GM23338 (cell line): ENCODE data around the gene FHL2. TPM values are rescaled to one million over a fixed set of nuclear protein-coding genes. Genes with fewer than 3 reads are reported as not detected.

Source experiments
- ATAC-seq: fragments of 200-7000 bp; cut with Tn5 transposase; 3 replicates; pipeline ENCODE4 v1.9.1; 2020
- DNase-seq: peaks from one replicate; pipeline ENCODE4 v3.0.0-alpha.2; 2015; ENCODE audit warnings: low spot score
- H2AFZ ChIP-seq: fragments of 200-600 bp; sonication (generic); 2 replicates; pipeline ENCODE4 v1.8.0; 2016; ENCODE audit warnings: antibody characterized with exemption, mild to moderate bottlenecking, moderate library complexity
- H3F3A ChIP-seq: fragments of 200-600 bp; sonication (generic); replicated peaks from 2 replicates; pipeline ENCODE4 v1.8.0; 2017; ENCODE audit warnings: antibody characterized with exemption, mixed run types, low read depth
- H3K27ac ChIP-seq: fragments of 200-600 bp; sonication (generic); 2 replicates; pipeline ENCODE4 v1.6.1; 2016; ENCODE audit warnings: low read depth
- H3K27me3 ChIP-seq: fragments of 200-600 bp; sonication (generic); 2 replicates; pipeline ENCODE4 v1.8.0; 2016; ENCODE audit warnings: mild to moderate bottlenecking, mixed run types, moderate library complexity; ENCODE audit not compliant: insufficient read depth
- H3K36me3 ChIP-seq: fragments of 200-600 bp; sonication (generic); 2 replicates; pipeline ENCODE4 v1.8.0; 2016; ENCODE audit warnings: mild to moderate bottlenecking; ENCODE audit not compliant: insufficient read depth
- H3K4me1 ChIP-seq: fragments of 200-600 bp; sonication (generic); 2 replicates; pipeline ENCODE4 v1.8.0; 2016; ENCODE audit warnings: mild to moderate bottlenecking, moderate library complexity; ENCODE audit not compliant: insufficient read depth
- H3K4me2 ChIP-seq: fragments of 200-600 bp; sonication (generic); 2 replicates; pipeline ENCODE4 v1.7.1; 2017; ENCODE audit warnings: mixed run types
- H3K4me3 ChIP-seq: fragments of 200-600 bp; sonication (generic); 2 replicates; pipeline ENCODE4 v1.6.1; 2016; ENCODE audit warnings: mixed run types
- H3K79me2 ChIP-seq: fragments of 200-600 bp; sonication (generic); replicated peaks from 2 replicates; pipeline ENCODE4 v1.8.0; 2017; ENCODE audit warnings: mild to moderate bottlenecking; ENCODE audit not compliant: insufficient read depth
- H3K9me2 ChIP-seq: fragments of 200-600 bp; sonication (generic); 2 replicates; pipeline ENCODE4 v1.8.0; 2017; ENCODE audit not compliant: insufficient read depth
- H4K20me1 ChIP-seq: fragments of 200-600 bp; sonication (generic); replicated peaks from 2 replicates; pipeline ENCODE4 v1.8.0; 2017; ENCODE audit warnings: mild to moderate bottlenecking; ENCODE audit not compliant: insufficient read depth
- H3K27ac Mint-ChIP-seq: 2 replicates; pipeline ENCODE4 v1.8.0; 2020; ENCODE audit warnings: inconsistent platforms, mild to moderate bottlenecking, moderate library complexity, mixed read lengths
- H3K27me3 Mint-ChIP-seq: 3 replicates; pipeline ENCODE4 v1.8.0; 2022; ENCODE audit warnings: low read depth, mild to moderate bottlenecking, moderate library complexity, mixed read lengths, inconsistent platforms; ENCODE audit not compliant: insufficient read depth, poor library complexity
- H3K36me3 Mint-ChIP-seq: 3 replicates; pipeline ENCODE4 v1.8.0; 2021; ENCODE audit warnings: low read depth, mild to moderate bottlenecking, inconsistent platforms, moderate library complexity, mixed read lengths
- H3K4me1 Mint-ChIP-seq: 3 replicates; pipeline ENCODE4 v1.8.0; 2020; ENCODE audit warnings: mild to moderate bottlenecking, inconsistent platforms, mixed read lengths
- H3K4me3 Mint-ChIP-seq: 3 replicates; pipeline ENCODE4 v1.8.0; 2021; ENCODE audit warnings: moderate library complexity, mild to moderate bottlenecking, inconsistent platforms, mixed read lengths
- H3K9me3 Mint-ChIP-seq: 3 replicates; pipeline ENCODE4 v1.8.0; 2020; ENCODE audit warnings: moderate library complexity, mild to moderate bottlenecking, inconsistent platforms, mixed read lengths
- CREB1 ChIP-seq: fragments of 250-450 bp; sonication (Bioruptor Pico); IDR thresholded peaks from 2 replicates; pipeline ENCODE4 v1.5.0; 2020; ENCODE audit warnings: low read depth, mild to moderate bottlenecking, moderate library complexity
- EZH2 ChIP-seq: fragments of 200-600 bp; sonication (generic); IDR thresholded peaks from one replicate; pipeline ENCODE4 v1.8.0; 2017; ENCODE audit warnings: antibody characterized with exemption, mild to moderate bottlenecking, low read depth; ENCODE audit not compliant: unreplicated experiment
- EZH2phosphoT487 ChIP-seq: fragments of 200-600 bp; sonication (generic); IDR thresholded peaks from one replicate; pipeline ENCODE4 v1.8.1; 2018; ENCODE audit warnings: antibody characterized with exemption; ENCODE audit not compliant: unreplicated experiment
- NANOG ChIP-seq: IDR thresholded peaks from 2 replicates; pipeline ENCODE4 v1.6.1; 2016; ENCODE audit warnings: antibody characterized with exemption, borderline replicate concordance
- POLR2AphosphoS5 ChIP-seq: IDR thresholded peaks from 2 replicates; pipeline ENCODE4 v1.6.1; 2016; ENCODE audit warnings: antibody characterized with exemption, low read depth
- STAT1 ChIP-seq: IDR thresholded peaks from one replicate; pipeline ENCODE4 v1.6.1; 2016; ENCODE audit warnings: antibody characterized with exemption; ENCODE audit not compliant: unreplicated experiment
- ZNF114 ChIP-seq: fragments of 250-450 bp; sonication (Bioruptor Pico); IDR thresholded peaks from 2 replicates; pipeline ENCODE4 v1.5.0; 2020; ENCODE audit warnings: mild to moderate bottlenecking, moderate library complexity
- polyA plus RNA-seq: library from polyadenylated mRNA; unstranded; fragments of >200 nt; fragmentation: Nextera tagmentation; extraction: Ambion mirVana; gene quantifications from 2 replicates; pipeline ENCODE4 v1.2.1, GENCODE V29; 2016
- total RNA-seq: library from RNA; depleted of rRNA; stranded (reverse); fragments of >200 nt; shearing (Covaris generic); gene quantifications from 2 replicates; pipeline ENCODE4 v1.2.3, GENCODE V29; 2014
- TF ChIP-seq, protein P1 (sequence below), 2 experiments: fragments of 200-600 bp in 1 of 2; sonication (generic) in 1 of 2; conservative IDR thresholded peaks; 2 replicates each; pipeline versions ENCODE4 v1.5.1 to v1.6.1; 2016 to 2017; ENCODE audit warnings: antibody characterized with exemption in 2 of 2, low read depth in 2 of 2, mild to moderate bottlenecking in 2 of 2, moderate library complexity in 1 of 2
- TF ChIP-seq, protein P2 (sequence below): IDR thresholded peaks from one replicate; pipeline ENCODE4 v1.6.1; 2018; ENCODE audit warnings: antibody characterized with exemption; ENCODE audit not compliant: unreplicated experiment
- TF ChIP-seq, protein P3 (sequence below): IDR thresholded peaks from 2 replicates; pipeline ENCODE4 v1.6.1; 2016; ENCODE audit warnings: antibody characterized with exemption

FHL2 gene
- total and polyA plus RNA-seq, 2 experiments from 2014 or later = 29.0 to 30.9 TPM

DNA sequence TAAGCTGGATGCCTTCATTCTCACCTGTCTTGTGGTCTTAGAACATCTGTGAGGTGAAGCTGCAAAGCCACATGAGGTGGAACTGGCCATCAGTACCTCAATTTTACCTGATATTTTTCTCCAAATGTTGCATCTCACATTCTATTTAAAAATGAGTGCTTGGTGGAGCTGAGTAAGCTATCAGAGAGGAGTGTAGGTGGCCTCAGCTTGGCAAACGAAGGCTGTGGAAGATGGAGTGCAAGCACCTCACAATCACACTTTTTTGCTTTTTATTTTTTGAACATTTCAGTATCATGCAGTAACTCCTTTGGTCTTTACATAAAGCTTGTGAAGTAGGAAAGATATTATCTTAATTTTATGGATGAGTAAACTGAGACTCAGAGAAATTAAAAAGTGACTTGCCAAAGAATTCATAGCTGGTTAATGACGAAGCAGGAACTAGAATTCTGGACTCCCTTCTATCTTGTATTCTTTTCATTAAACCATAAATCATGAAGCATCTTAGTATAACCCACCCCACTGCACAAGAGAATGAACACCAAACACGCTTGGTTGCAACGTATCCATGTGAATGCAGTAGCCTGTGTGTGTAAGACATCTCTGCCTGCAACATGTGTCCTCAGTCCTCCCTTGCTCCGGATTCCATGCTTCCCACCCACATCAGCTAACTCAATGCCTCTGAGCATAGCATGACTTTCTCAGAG lies 34.3 kb downstream of the FHL2 start:
- Mint-ChIP-seq H3K36me3 (peaks cover 47% of the 10 kb centered on the region), H3K4me3 (no peak overlapping the region)
- ATAC-seq = no peak

DNA sequence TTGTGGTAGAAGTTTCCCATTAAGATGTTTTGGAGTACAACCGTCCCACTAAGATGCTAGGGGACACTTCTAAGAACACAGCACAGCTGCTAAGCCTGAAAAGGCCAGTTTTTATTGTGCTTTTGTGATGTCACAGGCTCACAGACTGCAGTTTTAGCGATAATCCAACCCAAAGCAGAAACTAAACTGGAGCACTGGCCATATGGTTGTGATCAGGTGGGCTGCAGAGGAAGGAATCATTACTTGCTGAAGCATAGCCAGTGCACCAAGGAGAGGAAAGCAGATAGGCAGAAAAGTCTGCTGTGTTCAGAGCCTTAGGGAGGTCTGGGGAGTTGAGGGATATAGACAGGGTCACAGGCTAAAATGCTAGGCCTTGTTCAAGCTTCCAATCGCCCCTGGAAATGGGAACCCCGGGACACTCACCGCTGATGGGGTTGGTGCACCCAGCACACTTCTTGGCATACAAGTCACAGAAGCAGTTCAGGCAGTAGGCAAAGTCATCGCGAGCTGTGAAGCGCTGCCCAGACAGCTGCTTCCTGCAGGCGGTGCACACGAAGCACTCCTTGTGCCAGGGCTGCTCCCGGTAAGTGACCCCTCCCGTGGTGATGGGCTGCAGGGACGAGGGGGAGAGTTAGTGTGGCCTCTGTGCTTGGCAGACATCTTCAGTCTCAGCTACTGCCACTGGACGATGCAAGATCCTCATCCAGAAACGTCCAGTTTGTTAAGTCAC lies 35.8 kb downstream of the FHL2 start:
- H3K27ac ChIP-seq = no peak overlapping the region
- H3K4me1 Mint-ChIP-seq = no peaks in the 10 kb centered on the region
- peaks cover 6% of the 10 kb centered on the region for H3K27me3 Mint-ChIP-seq
- no peaks in the 10 kb centered on the region for H3K9me2 ChIP-seq
- H3K36me3 ChIP-seq = peaks cover 3% of the 10 kb centered on the region; the same call in 1 of the 2 replicates
- H3K4me3 ChIP-seq = no peak overlapping the region
- no peaks in the 10 kb centered on the region for H4K20me1 ChIP-seq
- DNase-seq = no peak
- H3K4me1 ChIP-seq = no peaks in the 10 kb centered on the region
- no peak for ATAC-seq
- H3K27ac Mint-ChIP-seq = no peak overlapping the region
- H3K36me3 Mint-ChIP-seq = peaks cover 48% of the 10 kb centered on the region
- H3K4me3 Mint-ChIP-seq = no peak overlapping the region
- H3K4me2 ChIP-seq = no peak overlapping the region
- H3K27me3 ChIP-seq = no peaks in the 10 kb centered on the region
- no peaks in the 10 kb centered on the region for H3K79me2 ChIP-seq
- H2AFZ ChIP-seq = no peak overlapping the region
- H3K9me3 Mint-ChIP-seq = no peaks in the 10 kb centered on the region
- no peaks in the 10 kb centered on the region for H3F3A ChIP-seq
- TF ChIP-seq, protein P1, sequence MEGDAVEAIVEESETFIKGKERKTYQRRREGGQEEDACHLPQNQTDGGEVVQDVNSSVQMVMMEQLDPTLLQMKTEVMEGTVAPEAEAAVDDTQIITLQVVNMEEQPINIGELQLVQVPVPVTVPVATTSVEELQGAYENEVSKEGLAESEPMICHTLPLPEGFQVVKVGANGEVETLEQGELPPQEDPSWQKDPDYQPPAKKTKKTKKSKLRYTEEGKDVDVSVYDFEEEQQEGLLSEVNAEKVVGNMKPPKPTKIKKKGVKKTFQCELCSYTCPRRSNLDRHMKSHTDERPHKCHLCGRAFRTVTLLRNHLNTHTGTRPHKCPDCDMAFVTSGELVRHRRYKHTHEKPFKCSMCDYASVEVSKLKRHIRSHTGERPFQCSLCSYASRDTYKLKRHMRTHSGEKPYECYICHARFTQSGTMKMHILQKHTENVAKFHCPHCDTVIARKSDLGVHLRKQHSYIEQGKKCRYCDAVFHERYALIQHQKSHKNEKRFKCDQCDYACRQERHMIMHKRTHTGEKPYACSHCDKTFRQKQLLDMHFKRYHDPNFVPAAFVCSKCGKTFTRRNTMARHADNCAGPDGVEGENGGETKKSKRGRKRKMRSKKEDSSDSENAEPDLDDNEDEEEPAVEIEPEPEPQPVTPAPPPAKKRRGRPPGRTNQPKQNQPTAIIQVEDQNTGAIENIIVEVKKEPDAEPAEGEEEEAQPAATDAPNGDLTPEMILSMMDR (conservative IDR thresholded peaks at IDR 0.05; ENCODE audit: low read depth in 2 of 2) = no peak
- TF ChIP-seq STAT1 = no peak
- TF ChIP-seq, protein P2, sequence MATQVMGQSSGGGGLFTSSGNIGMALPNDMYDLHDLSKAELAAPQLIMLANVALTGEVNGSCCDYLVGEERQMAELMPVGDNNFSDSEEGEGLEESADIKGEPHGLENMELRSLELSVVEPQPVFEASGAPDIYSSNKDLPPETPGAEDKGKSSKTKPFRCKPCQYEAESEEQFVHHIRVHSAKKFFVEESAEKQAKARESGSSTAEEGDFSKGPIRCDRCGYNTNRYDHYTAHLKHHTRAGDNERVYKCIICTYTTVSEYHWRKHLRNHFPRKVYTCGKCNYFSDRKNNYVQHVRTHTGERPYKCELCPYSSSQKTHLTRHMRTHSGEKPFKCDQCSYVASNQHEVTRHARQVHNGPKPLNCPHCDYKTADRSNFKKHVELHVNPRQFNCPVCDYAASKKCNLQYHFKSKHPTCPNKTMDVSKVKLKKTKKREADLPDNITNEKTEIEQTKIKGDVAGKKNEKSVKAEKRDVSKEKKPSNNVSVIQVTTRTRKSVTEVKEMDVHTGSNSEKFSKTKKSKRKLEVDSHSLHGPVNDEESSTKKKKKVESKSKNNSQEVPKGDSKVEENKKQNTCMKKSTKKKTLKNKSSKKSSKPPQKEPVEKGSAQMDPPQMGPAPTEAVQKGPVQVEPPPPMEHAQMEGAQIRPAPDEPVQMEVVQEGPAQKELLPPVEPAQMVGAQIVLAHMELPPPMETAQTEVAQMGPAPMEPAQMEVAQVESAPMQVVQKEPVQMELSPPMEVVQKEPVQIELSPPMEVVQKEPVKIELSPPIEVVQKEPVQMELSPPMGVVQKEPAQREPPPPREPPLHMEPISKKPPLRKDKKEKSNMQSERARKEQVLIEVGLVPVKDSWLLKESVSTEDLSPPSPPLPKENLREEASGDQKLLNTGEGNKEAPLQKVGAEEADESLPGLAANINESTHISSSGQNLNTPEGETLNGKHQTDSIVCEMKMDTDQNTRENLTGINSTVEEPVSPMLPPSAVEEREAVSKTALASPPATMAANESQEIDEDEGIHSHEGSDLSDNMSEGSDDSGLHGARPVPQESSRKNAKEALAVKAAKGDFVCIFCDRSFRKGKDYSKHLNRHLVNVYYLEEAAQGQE = no peak
- TF ChIP-seq POLR2AphosphoS5 = no peak
- no peak for TF ChIP-seq EZH2phosphoT487
- TF ChIP-seq CREB1 = no peak
- TF ChIP-seq EZH2 = no peak
- TF ChIP-seq NANOG = no peak
- no peak for TF ChIP-seq ZNF114 (CRISPR knock-in tag)

More for the DNA sequence above, 34.3 kb downstream of the FHL2 start:
- Mint-ChIP-seq H3K27me3 (peaks cover 6% of the 10 kb centered on the region), H3K27ac (no peak overlapping the region; the same call in 1 of the 2 replicates), H3K9me3 (no peaks in the 10 kb centered on the region), H3K4me1 (0 out of 3 replicates have a peak, but pooled peaks cover under 1% of the 10 kb centered on the region)
- no peaks in the 10 kb centered on the region; the same call in 1 of the 2 replicates for H4K20me1 ChIP-seq
- DNase-seq = no peak
- no peak overlapping the region for H2AFZ ChIP-seq
- H3K27me3 ChIP-seq = no peaks in the 10 kb centered on the region
- H3F3A ChIP-seq = no peaks in the 10 kb centered on the region
- peaks cover 2% of the 10 kb centered on the region; the same call in 1 of the 2 replicates for H3K36me3 ChIP-seq
- H3K79me2 ChIP-seq = no peaks in the 10 kb centered on the region
- no peaks in the 10 kb centered on the region for H3K9me2 ChIP-seq
- TF ChIP-seq, protein P1 (conservative IDR thresholded peaks at IDR 0.05; ENCODE audit: low read depth in 2 of 2) = no peak
- TF ChIP-seq CREB1 (no peak), EZH2 (no peak), STAT1 (no peak), ZNF114 (CRISPR knock-in tag) (no peak)
- TF ChIP-seq, protein P3, sequence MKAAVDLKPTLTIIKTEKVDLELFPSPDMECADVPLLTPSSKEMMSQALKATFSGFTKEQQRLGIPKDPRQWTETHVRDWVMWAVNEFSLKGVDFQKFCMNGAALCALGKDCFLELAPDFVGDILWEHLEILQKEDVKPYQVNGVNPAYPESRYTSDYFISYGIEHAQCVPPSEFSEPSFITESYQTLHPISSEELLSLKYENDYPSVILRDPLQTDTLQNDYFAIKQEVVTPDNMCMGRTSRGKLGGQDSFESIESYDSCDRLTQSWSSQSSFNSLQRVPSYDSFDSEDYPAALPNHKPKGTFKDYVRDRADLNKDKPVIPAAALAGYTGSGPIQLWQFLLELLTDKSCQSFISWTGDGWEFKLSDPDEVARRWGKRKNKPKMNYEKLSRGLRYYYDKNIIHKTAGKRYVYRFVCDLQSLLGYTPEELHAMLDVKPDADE = no peak
- H3K4me1 ChIP-seq = no peaks in the 10 kb centered on the region
- H3K27ac ChIP-seq = no peak overlapping the region
- no peak overlapping the region for H3K4me2 ChIP-seq
- no peak overlapping the region for H3K4me3 ChIP-seq
